Measurements from ENCODE around the gene ENAM. TPM values are rescaled to one million over a fixed set of nuclear protein-coding genes. Genes with fewer than 3 reads are reported as not detected.

ENAM gene
- total RNA-seq, 1 experiment from 2014 or later = not detected

- CTCF ChIA-PET = no interaction called here
- Histone ChIP-seq H3K27me3 (ENCODE audit: control insufficient read depth, insufficient read depth, low read length) (no peaks in the 10 kb centered on the region; the same call in 1 of the 2 replicates), H3K36me3 (ENCODE audit: control insufficient read depth, insufficient read depth, low read length) (no peaks in the 10 kb centered on the region), H3K27ac (ENCODE audit: low read length) (no peak overlapping the region), H3K4me3 (ENCODE audit: low read depth in 2 of 2, low read length in 2 of 2) (no peak overlapping the region), H3K4me1 (ENCODE audit: control insufficient read depth, insufficient read depth, low read length) (no peaks in the 10 kb centered on the region), H3K9me3 (ENCODE audit: control insufficient read depth, insufficient read depth, low read depth, low read length) (no peaks in the 10 kb centered on the region)
- ATAC-seq (no peak), DNase-seq (ENCODE audit: low read depth, low spot score) (no peak)
- in situ Hi-C loops (cut with HindIII; ENCODE audit: low pct_unique_long_range_greater_than_20kb, low sequenced_read_pairs) (no loop called here), intact Hi-C loops (cut with micrococcal nuclease; ENCODE audit: unreplicated experiment) (no loop called here)
- POLR2A ChIA-PET = no interaction called here
- no peak for TF ChIP-seq POLR2AphosphoS5 (IDR thresholded peaks at IDR 0.05; ENCODE audit: low read depth, low read length)
- TF ChIP-seq TCF7L2 (IDR thresholded peaks at IDR 0.05; ENCODE audit: low read depth, low read length) = no peak
- TF ChIP-seq CTCF (IDR thresholded peaks at IDR 0.05) = no peak
- TF ChIP-seq SIN3A (IDR thresholded peaks at IDR 0.05; ENCODE audit: borderline replicate concordance, insufficient read depth, low read depth, low read length) = no peak
- BruUV-seq (replicated peaks) = no TSS peak
Observed at GRCh38 chr4:70594196-70594595, 34.3 kb upstream of the ENAM start.

- in situ Hi-C loops (cut with HindIII; ENCODE audit: low pct_unique_long_range_greater_than_20kb, low sequenced_read_pairs) = no loop called here
- H3K4me1 ChIP-seq (ENCODE audit: control insufficient read depth, insufficient read depth, low read length) = no peaks in the 10 kb centered on the region
- POLR2A ChIA-PET = no interaction called here
Observed at GRCh38 chr4:70600305-70600704, 28.2 kb upstream of the ENAM start.

More at GRCh38 chr4:70600305-70600704, 28.2 kb upstream of the ENAM start:
- H3K36me3 ChIP-seq (ENCODE audit: control insufficient read depth, insufficient read depth, low read length) = no peaks in the 10 kb centered on the region
- no peaks in the 10 kb centered on the region; the same call in 1 of the 2 replicates for H3K27me3 ChIP-seq (ENCODE audit: control insufficient read depth, insufficient read depth, low read length)
- no TSS peak for BruUV-seq (replicated peaks)
- no peak overlapping the region for H3K4me3 ChIP-seq (ENCODE audit: low read depth in 2 of 2, low read length in 2 of 2)
- no peak for DNase-seq (ENCODE audit: low read depth, low spot score)
- intact Hi-C loops (cut with micrococcal nuclease; ENCODE audit: unreplicated experiment) = no loop called here
- H3K27ac ChIP-seq (ENCODE audit: low read length) = no peak overlapping the region
- no peak for ATAC-seq
- no peaks in the 10 kb centered on the region for H3K9me3 ChIP-seq (ENCODE audit: control insufficient read depth, insufficient read depth, low read depth, low read length)
- CTCF ChIA-PET = no interaction called here
- TF ChIP-seq SIN3A (IDR thresholded peaks at IDR 0.05; ENCODE audit: borderline replicate concordance, insufficient read depth, low read depth, low read length) (no peak), TCF7L2 (IDR thresholded peaks at IDR 0.05; ENCODE audit: low read depth, low read length) (no peak), POLR2AphosphoS5 (IDR thresholded peaks at IDR 0.05; ENCODE audit: low read depth, low read length) (no peak), REST (IDR thresholded peaks at IDR 0.05; ENCODE audit: insufficient read depth in 1 of 2, low read depth in 2 of 2, low read length in 1 of 2) (no peak), CTCF (IDR thresholded peaks at IDR 0.05) (no peak)

All from Panc1 (cell line).